Astrocyte of the spinal cord (primary cell): ENCODE data around the gene CAMK2B.

Experiments
- DNase-seq: peaks from one replicate; pipeline ENCODE4 v3.0.0; 2011; ENCODE audit warnings: low read depth, low spot score
- H3K4me3 ChIP-seq: 2 replicates; pipeline ENCODE4 v1.5.1; 2011; ENCODE audit warnings: low read depth, mild to moderate bottlenecking, low read length, moderate library complexity
- in situ Hi-C: cut with HindIII; loops from 2 replicates; pipeline ENCODE4 v1.10.0; 2017; ENCODE audit warnings: low sequenced_read_pairs
- TF ChIP-seq, protein P1 (sequence below): IDR thresholded peaks from 2 replicates; pipeline ENCODE4 v1.5.1; 2012; ENCODE audit warnings: low read depth, mild to moderate bottlenecking, low read length, inconsistent platforms

CAMK2B gene

DNA sequence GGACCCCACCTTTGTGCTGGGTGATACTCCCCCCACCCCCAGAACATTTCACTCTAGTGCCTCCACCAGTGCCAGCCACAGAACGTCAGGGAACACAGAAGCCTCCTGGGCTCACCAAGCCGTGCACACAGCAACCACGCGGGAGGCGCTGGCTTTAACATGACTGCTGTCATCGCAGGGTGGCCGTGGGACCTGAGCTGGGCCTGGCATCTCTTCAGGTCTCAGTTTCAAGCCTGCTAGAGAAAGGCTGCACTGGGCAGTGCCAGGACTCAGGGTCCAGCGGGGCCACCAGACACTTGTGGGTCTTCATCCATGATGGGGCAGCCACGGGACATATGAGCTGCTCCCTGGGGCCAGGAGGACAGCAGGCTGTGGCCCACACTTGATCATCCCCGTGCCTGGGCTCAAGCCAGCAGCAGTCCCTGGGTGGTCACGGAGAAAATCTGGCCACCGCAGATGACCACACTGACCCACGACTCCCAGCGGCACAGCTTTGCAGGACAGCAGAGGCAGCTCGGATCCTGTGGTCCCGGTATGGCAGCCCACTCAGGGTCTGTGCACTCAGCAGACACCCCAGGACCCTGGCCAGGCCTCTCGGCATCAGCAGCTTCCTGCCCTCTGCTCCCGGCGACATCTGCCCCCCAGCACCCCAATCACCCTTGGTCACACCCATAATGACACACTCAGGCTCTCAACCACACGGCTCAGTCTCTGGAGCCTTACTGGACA lies 44.2 kb downstream of the CAMK2B start:
- no peak for DNase-seq

DNA sequence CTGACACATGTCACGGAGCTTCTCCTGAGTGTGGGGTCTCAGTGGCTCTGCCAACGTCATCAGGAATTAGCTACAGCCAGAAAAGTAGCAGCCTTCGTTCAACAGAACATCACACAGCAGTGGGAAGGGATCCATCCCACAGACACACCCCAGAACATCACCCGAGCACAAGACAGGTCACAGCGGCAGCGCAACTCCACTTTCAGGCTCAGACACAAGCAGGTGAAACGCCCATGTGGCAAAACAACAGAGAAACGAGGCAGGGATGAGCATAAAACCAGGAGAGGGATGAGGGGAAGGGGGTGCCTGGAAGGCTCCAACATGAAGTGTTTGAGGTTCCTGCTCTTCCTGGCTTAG lies 44.8 kb downstream of the CAMK2B start:
- TF ChIP-seq, protein P1, sequence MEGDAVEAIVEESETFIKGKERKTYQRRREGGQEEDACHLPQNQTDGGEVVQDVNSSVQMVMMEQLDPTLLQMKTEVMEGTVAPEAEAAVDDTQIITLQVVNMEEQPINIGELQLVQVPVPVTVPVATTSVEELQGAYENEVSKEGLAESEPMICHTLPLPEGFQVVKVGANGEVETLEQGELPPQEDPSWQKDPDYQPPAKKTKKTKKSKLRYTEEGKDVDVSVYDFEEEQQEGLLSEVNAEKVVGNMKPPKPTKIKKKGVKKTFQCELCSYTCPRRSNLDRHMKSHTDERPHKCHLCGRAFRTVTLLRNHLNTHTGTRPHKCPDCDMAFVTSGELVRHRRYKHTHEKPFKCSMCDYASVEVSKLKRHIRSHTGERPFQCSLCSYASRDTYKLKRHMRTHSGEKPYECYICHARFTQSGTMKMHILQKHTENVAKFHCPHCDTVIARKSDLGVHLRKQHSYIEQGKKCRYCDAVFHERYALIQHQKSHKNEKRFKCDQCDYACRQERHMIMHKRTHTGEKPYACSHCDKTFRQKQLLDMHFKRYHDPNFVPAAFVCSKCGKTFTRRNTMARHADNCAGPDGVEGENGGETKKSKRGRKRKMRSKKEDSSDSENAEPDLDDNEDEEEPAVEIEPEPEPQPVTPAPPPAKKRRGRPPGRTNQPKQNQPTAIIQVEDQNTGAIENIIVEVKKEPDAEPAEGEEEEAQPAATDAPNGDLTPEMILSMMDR, result no peak
- no peak overlapping the region for H3K4me3 ChIP-seq
- in situ Hi-C loops, result no loop called here
- no peak for DNase-seq

More for the DNA sequence above, 44.2 kb downstream of the CAMK2B start:
- in situ Hi-C loops, result no loop called here
- no peak overlapping the region for H3K4me3 ChIP-seq
- TF ChIP-seq, protein P1, result no peak

DNA sequence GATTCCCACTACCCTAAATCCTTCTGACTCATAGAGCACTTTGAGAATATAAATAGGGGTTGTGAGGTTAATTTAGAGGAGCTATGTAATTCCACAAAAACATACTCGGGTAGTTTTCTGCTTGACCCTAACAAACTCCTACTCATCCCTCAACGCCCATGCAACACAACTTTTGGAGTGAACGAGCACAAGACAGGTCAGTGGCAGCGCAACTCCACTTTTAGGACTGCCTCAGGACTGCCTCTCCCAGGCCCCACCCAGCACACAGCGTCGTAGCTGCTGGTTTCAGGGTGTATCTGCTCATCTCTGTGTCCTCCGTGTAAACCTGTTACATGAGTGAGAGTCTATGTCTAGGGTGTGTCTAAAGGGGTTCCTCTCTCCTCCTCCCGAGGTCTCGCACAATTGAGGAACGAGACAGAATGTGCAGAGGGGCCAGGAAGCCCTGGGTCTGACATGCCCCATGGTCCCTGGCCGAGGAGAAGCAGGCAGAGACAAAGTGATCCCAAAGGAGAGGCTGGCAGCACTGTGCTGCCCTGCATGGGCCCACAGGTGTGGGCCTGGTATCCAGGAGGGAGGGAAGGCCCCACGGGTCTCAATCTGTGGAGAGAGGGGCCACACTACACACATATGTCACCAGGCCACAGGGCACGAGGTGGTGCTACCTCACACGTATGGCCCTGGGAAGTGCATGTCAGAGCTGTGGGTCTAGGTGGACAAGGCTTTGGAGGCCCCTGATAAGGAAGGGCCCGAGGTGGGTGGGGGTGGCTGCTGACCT lies 45.5 kb downstream of the CAMK2B start:
- H3K4me3 ChIP-seq, result no peak overlapping the region
- in situ Hi-C loops, result no loop called here
- no peak for DNase-seq
- TF ChIP-seq, protein P1, result no peak

DNA sequence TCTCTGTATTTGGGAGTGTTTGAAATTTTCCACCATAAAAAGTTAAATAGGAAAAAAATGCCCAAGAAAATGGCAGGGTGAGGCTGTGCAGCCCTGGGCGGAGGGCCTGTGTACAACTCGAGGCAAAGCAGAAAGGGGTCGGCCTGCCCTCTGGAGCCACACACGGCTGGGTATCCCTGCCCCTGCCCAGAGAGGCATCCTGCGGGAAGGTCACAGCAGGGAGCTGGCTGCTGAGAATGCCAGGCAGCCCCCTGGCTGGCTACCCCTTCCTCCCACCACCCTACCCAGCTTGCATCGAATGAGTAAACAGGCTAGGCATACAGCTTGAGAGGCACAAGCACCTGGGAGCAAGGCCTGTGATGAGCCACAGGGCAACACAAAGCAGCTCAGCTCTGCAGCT lies 46.1 kb downstream of the CAMK2B start:
- no peak for DNase-seq
- in situ Hi-C loops, result no loop called here
- TF ChIP-seq, protein P1, result no peak
- H3K4me3 ChIP-seq, result no peak overlapping the region

DNA sequence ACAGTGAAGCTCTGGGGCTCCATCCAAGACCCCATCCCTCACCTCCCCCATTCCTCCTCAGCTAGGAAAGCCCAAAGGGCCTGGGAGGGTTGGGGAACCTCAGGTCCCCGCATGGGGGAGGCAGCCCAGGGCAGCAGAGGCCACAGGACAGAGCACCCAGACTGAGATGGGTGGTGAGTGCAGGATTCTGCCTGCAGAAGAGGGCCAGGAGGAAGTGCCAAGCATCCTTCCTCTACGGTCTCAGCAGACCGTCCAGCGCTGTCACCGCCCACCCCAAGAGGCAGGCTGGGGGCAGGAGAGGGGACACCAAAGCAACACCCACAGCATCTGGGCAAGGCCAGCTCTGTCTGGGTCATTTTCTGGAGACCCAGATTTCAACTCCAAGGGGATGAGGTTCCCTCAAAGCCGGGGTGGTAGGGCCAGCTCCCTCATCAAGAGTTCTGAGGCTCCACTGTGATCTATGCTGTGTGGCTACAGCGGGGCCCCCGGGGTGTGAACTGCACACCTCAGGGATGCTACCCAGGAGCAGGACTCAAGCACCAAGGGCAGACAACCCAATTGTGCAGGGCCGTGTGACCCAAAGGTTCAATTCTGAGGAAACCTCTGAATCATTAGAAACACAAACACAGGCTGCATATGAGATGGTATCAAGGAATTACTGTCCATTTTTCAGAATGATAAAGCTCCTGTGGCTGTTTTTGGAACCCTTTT lies 46.8 kb downstream of the CAMK2B start:
- in situ Hi-C loops, result no loop called here
- TF ChIP-seq, protein P1, result no peak
- no peak overlapping the region for H3K4me3 ChIP-seq
- no peak for DNase-seq

DNA sequence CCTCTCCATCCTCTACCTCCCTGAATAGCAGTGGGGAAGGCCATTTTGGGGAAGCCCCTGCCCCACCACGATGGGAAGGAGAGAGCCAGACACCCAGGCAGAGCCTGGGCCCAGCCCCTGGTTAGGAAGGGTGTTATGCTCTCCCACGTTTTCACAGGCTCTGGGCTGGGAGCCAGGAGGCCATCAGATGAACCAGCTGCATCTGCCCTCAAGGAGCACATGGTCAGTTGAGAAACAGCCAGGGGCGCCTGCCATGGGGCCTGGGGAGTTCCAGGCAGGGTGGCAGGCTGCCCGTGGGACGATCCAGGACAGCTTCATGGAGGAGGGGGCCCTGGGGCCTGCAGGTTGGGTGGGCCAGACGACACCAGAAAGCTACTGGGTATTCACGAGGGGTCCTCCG lies 47.5 kb downstream of the CAMK2B start:
- no peak for DNase-seq
- TF ChIP-seq, protein P1, result no peak
- no peak overlapping the region for H3K4me3 ChIP-seq
- in situ Hi-C loops, result no loop called here
